A549 (cell line): ENCODE data around the gene LDLRAP1. TPM values are rescaled to one million over a fixed set of nuclear protein-coding genes. Genes with fewer than 3 reads are reported as not detected.

Experiments
- ATAC-seq, 2 experiments: fragments of 200-7000 bp in 1 of 2; fragments of >200 bp in 1 of 2; cut with Nextera tagmentation in 1 of 2; cut with Tn5 transposase in 1 of 2; 3 replicates each; pipeline versions ENCODE4 v1.8.0 to v1.9.1; 2018 to 2020; ENCODE audit warnings: mild to moderate bottlenecking in 1 of 2, moderate library complexity in 1 of 2
- CTCF ChIA-PET: fragments of 300-600 bp; sonication (Branson Sonifier 250); formaldehyde crosslinking; extraction: SDS; loops from one replicate; lab custom pipeline; 2021; ENCODE audit warnings: antibody characterized with exemption, inconsistent platforms; lab: Yijun Ruan, JAX
- POLR2A ChIA-PET: fragments of 350-600 bp; formaldehyde crosslinking; extraction: SDS; loops from one replicate; lab custom pipeline; 2021; ENCODE audit warnings: antibody characterized with exemption, inconsistent platforms; lab: Yijun Ruan, JAX
- DNase-seq, 2 experiments: peaks; one replicate each; pipeline versions ENCODE4 v3.0.0 to v3.0.0-alpha.2; 2011 to 2016; ENCODE audit warnings: low read depth in 1 of 2, low spot score in 1 of 2
- FAIRE-seq: peaks from 2 replicates; lab custom pipeline; 2011; peaks lifted over from hg19 to GRCh38; lab: Jason Lieb, UNC
- H3K27ac ChIP-seq, 2 experiments: fragments of >200 bp; sonication (Bioruptor Twin); formaldehyde crosslinking; 3 replicates each; pipeline ENCODE4 v1.5.1; 2016 to 2017
- H3K4me1 ChIP-seq: fragments of >200 bp; sonication (Bioruptor Twin); formaldehyde crosslinking; 3 replicates; pipeline ENCODE4 v1.6.1; 2016
- H3K4me2 ChIP-seq: fragments of >200 bp; sonication (Bioruptor Twin); formaldehyde crosslinking; 3 replicates; pipeline ENCODE4 v1.6.1; 2016
- H3K4me3 ChIP-seq: fragments of >200 bp; sonication (Bioruptor Twin); formaldehyde crosslinking; 3 replicates; pipeline ENCODE4 v1.5.1; 2016
- H3K9me3 ChIP-seq: fragments of >200 bp; sonication (Bioruptor Twin); formaldehyde crosslinking; 3 replicates; pipeline ENCODE4 v1.6.1; 2016
- BCL3 ChIP-seq: fragments of >200 bp; sonication (Bioruptor Twin); formaldehyde crosslinking; IDR thresholded peaks from 3 replicates; pipeline ENCODE4 v1.6.1; 2016
- CBX8 ChIP-seq: fragments of 200-600 bp; sonication (generic); IDR thresholded peaks from 2 replicates; pipeline ENCODE4 v1.6.1; 2016
- CEBPB ChIP-seq, 2 experiments: fragments of >200 bp in 1 of 2; sonication (Bioruptor Twin) in 1 of 2; formaldehyde crosslinking in 1 of 2; IDR thresholded peaks; 2 replicates each; pipeline ENCODE4 v1.6.1; 2012 to 2016
- EHF ChIP-seq: fragments of 250-450 bp; sonication (Bioruptor Pico); IDR thresholded peaks from 2 replicates; pipeline ENCODE4 v1.5.0; 2020; ENCODE audit warnings: mild to moderate bottlenecking
- EHMT2 ChIP-seq: fragments of 200-600 bp; sonication (generic); IDR thresholded peaks from 2 replicates; pipeline ENCODE4 v1.6.1; 2016; ENCODE audit warnings: antibody characterized with exemption, low read depth, mild to moderate bottlenecking, moderate library complexity
- ESRRA ChIP-seq: fragments of 150-350 bp; IDR thresholded peaks from 2 replicates; pipeline ENCODE4 v1.6.1; 2014; ENCODE audit warnings: mild to moderate bottlenecking, low read length, borderline replicate concordance
- FOSB ChIP-seq: fragments of 250-450 bp; sonication (Bioruptor Pico); IDR thresholded peaks from 2 replicates; pipeline ENCODE4 v1.5.0; 2020; ENCODE audit warnings: mild to moderate bottlenecking, moderate library complexity
- MAX ChIP-seq: IDR thresholded peaks from 2 replicates; pipeline ENCODE4 v1.6.1; 2012
- MYC ChIP-seq: IDR thresholded peaks from 2 replicates; pipeline ENCODE4 v1.6.1; 2012; ENCODE audit warnings: mild to moderate bottlenecking, inconsistent platforms, low read length, improper control_type of control experiment, borderline replicate concordance
- NFE2L2 ChIP-seq: fragments of 150-350 bp; conservative IDR thresholded peaks from 2 replicates; pipeline ENCODE4 v1.6.1; 2014; ENCODE audit warnings: low read length
- NPAS2 ChIP-seq: fragments of 250-450 bp; sonication (Bioruptor Pico); IDR thresholded peaks from 2 replicates; pipeline ENCODE4 v1.8.0; 2022; ENCODE audit warnings: mild to moderate bottlenecking, moderate library complexity, borderline replicate concordance
- NR3C1 ChIP-seq: fragments of >200 bp; sonication (Bioruptor Twin); formaldehyde crosslinking; IDR thresholded peaks from 3 replicates; pipeline ENCODE4 v1.6.1; 2017
- PHF8 ChIP-seq: fragments of 200-600 bp; sonication (generic); IDR thresholded peaks from 2 replicates; pipeline ENCODE4 v1.6.1; 2016; ENCODE audit warnings: low read depth, mild to moderate bottlenecking, antibody characterized with exemption, moderate library complexity, borderline replicate concordance
- POLR2A ChIP-seq: IDR thresholded peaks from 2 replicates; pipeline ENCODE4 v1.6.1; 2012; ENCODE audit warnings: mild to moderate bottlenecking, low read length
- POLR2AphosphoS2 ChIP-seq: conservative IDR thresholded peaks from 2 replicates; pipeline ENCODE4 v1.6.1; 2012; ENCODE audit warnings: low read length, improper control_type of control experiment, inconsistent platforms
- RAD21 ChIP-seq, 2 experiments: fragments of >200 bp in 1 of 2; sonication (Bioruptor Twin) in 1 of 2; formaldehyde crosslinking in 1 of 2; IDR thresholded peaks in 1 of 2; conservative IDR thresholded peaks in 1 of 2; 2 replicates in 1 of 2; 3 replicates in 1 of 2; pipeline ENCODE4 v1.6.1; 2012 to 2018; ENCODE audit warnings: inconsistent platforms in 1 of 2
- RCOR1 ChIP-seq: fragments of 150-350 bp; IDR thresholded peaks from 2 replicates; pipeline ENCODE4 v1.6.1; 2014; ENCODE audit warnings: antibody characterized with exemption, low read length, low read depth
- RFX5 ChIP-seq: fragments of 450-650 bp; IDR thresholded peaks from 2 replicates; pipeline ENCODE4 v1.7.1; 2014; ENCODE audit warnings: antibody characterized with exemption, mild to moderate bottlenecking, moderate library complexity
- WGBS: methylation state at CpG from one replicate; pipeline ENCODE4 v1.1.6; 2017; ENCODE audit errors: missing lambda C conversion rate; 5-methylcytosine and 5-hydroxymethylcytosine counted together
- polyA plus RNA-seq, 4 experiments: library from polyadenylated mRNA; depleted of rRNA in 3 of 4; stranded (reverse); fragments of >200 nt; fragmentation: RNase III in 1 of 4; extraction: RNeasy Plus Mini Kit Qiagen cat#74134 plus additional on column Dnase treatment in 1 of 4; gene quantifications; 2 replicates in 3 of 4; 3 replicates in 1 of 4; pipeline ENCODE4 v1.2.3, GENCODE V29; 2011 to 2017

The LDLRAP1 gene
- polyA plus RNA-seq, 2 of the 4 experiments (the other 2 are of a cell fraction): 7.9 to 10.1 TPM

GRCh38 chr1:25608488-25609178 is 65.2 kb downstream of the LDLRAP1 start (continued):
- TF ChIP-seq EHMT2 (no peak), EHF (CRISPR knock-in tag) (no peak), CEBPB (IDR thresholded peaks at IDR 0.05) (no peak), RAD21 (conservative IDR thresholded peaks at IDR 0.05 in 1 of 2, IDR thresholded peaks at IDR 0.05 in 1 of 2) (peak; percentile 59 to 64), MAX (no peak), CBX8 (no peak), MYC (no peak), POLR2AphosphoS2 (no peak)

GRCh38 chr1:25609921-25610320 is 66.5 kb downstream of the LDLRAP1 start:
- 14% methylated on average over 6 of the region's 6 CpGs for WGBS
- POLR2A ChIA-PET: no interaction called here
- CTCF ChIA-PET: interaction anchor here (0.7 to 3.4 kb wide), 14 partner anchors 8 to 204 kb away, joined by 3 to 30 read pairs (median 4); no protein-coding TSS in a partner anchor

GRCh38 chr1:25610822-25611630 is 67.6 kb downstream of the LDLRAP1 start:
- CTCF ChIA-PET: interaction anchor here (0.6 to 3.4 kb wide), 9 partner anchors 9 to 200 kb away, joined by 3 to 30 read pairs (median 4); no protein-coding TSS in a partner anchor
- peak in 1 of 2 experiments; percentile 43; a peak in 3 of 6 replicates for ATAC-seq

More at GRCh38 chr1:25609921-25610320, 66.5 kb downstream of the LDLRAP1 start:
- no peak overlapping the region for H3K4me3 ChIP-seq
- H3K9me3 ChIP-seq: no peaks in the 10 kb centered on the region
- no peak for DNase-seq
- H3K27ac ChIP-seq: no peak overlapping the region
- H3K4me1 ChIP-seq: 0 out of 3 replicates have a peak, but pooled peaks cover 4% of the 10 kb centered on the region
- H3K4me2 ChIP-seq: no peak overlapping the region
- ATAC-seq: peak in 1 of 2 experiments; percentile 21; a peak in 3 of 6 replicates
- no peak for TF ChIP-seq ESRRA
- TF ChIP-seq RCOR1: no peak
- no peak for TF ChIP-seq PHF8
- TF ChIP-seq FOSB (CRISPR knock-in tag): no peak
- no peak for TF ChIP-seq POLR2A
- no peak for TF ChIP-seq MYC
- TF ChIP-seq NPAS2 (CRISPR knock-in tag): no peak
- TF ChIP-seq BCL3: no peak
- no peak for TF ChIP-seq RFX5
- FAIRE-seq: no peak

More at GRCh38 chr1:25610822-25611630, 67.6 kb downstream of the LDLRAP1 start:
- FAIRE-seq: no peak
- no peak overlapping the region for H3K27ac ChIP-seq
- no peaks in the 10 kb centered on the region for H3K9me3 ChIP-seq
- no peak overlapping the region for H3K4me3 ChIP-seq
- peak in 1 of 2 experiments; percentile 19; a peak in 1 of 5 replicates for TF ChIP-seq RAD21 (conservative IDR thresholded peaks at IDR 0.05 in 1 of 2, IDR thresholded peaks at IDR 0.05 in 1 of 2)
- no peak for TF ChIP-seq BCL3
- TF ChIP-seq NFE2L2: no peak
- no peak for TF ChIP-seq RCOR1
- TF ChIP-seq NR3C1: no peak
- TF ChIP-seq, all 56 proteins: peak for 1
- 14% methylated on average over 6 of the region's 8 CpGs for WGBS
- no peak for DNase-seq
- Histone ChIP-seq H3K4me2 (no peak overlapping the region), H3K4me1 (0 out of 3 replicates have a peak, but pooled peaks cover 8% of the 10 kb centered on the region)
- POLR2A ChIA-PET: no interaction called here
